CD4-positive, alpha-beta T cell treated with Interleukin-10 for 1 hour (primary cell): ENCODE measurements around the gene EHD4.

Source experiments
- DNase-seq: peaks from one replicate; pipeline ENCODE4 v3.0.0-alpha.2; 2020

The EHD4 gene

DNA sequence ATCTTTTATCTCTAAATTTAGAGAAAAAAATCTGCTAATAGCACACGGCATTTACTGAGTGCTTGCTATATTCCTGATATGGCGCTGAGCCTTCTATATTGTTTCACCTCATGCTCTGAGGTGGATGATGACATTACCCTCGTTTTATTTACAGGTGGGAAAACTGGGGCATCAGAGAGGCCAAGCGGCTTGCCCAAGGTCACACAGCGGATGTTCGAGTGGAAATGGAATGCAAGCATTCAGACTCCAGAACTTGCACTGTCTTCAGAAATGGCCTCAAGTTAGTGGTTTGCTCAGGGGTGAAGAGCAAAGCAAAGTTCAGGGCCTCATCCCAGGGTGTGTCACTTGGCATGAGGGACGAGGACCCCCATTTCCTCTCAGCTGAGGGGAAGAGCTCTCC, 17.3 kb downstream of the EHD4 start:
- no peak for DNase-seq

DNA sequence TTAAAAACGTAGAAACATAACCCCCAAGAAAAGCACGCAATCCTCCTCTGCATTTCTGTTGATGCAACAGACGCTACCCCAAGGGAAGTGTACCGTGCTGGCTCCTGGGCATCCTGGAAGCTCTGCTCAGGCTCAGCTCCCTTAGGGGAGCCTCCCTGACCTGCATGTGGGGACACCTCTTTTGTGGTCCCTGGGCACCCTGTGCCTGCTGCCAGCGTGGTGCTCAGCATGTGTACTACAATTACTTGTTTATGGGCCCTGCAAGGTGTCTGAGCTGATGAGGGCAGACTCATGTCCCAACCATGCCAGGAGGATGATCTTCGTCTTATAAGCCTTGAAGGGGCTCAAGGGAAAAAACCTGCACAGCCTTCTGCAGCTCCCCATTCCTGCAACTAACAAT, 18.3 kb downstream of the EHD4 start:
- no peak for DNase-seq

DNA sequence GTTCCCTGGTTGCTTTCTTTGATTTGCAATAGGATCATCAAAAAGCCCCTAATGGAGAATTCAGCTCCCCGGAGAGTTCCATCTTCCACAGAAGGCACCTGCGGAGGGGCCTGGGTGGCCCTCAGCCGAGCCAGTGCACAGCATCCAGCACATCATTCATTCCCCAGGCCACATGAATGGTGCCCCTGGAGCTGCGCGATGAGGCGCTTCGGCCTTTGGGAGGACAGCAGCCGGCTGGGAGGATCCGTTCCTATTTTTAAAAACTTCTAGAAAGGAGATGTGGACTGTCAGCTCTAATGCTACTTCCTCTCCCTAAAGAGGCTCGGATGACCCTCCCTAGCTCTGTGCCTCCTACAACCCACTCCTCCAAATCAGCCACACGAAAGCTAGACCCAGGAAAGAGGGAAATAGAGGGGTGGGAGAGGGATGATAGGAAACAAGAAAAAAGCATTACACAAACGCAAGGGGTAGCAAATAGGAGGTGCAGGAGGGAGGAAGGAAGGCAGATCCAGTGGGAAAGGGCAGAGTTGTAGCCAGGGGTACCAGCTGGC, 20.3 kb downstream of the EHD4 start:
- no peak for DNase-seq

DNA sequence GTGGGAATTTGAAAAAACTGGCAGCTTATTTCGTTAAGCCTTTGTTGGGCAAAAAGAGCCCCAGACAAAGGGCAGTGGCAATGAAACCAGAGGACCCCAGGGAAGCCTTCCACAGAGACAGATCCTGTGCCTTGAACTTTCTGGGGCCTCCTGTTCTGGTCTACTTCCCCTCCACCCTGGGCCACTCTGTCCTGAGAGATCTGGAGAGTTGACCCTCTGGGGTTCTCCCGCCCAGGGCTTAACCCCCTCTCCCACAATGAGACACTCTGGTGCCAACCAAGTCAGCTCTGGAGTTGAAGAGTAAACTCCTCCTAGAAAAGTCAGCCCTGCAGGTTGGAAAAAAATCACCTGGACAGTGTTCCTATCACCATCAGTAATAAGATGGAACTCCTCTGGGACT, 20.8 kb downstream of the EHD4 start:
- no peak for DNase-seq

DNA sequence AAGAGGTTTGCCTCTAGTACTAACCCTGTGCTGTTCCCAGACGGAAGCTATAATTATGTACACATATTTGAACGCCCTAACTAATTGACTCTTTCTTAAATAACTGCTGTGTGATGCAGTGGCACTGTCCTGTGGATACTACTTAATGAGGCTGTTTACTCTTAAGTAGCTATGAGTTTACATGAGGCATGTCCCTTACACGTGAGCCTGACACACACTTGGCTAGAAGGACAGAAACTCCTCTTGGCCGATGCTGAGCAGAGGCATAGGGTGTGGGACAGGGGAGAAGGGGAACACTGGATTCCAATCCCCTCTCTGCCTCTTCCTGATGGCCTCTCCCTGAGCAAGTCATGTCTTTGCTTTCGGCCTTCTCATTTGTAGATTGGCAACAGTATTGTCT, 21.9 kb downstream of the EHD4 start:
- no peak for DNase-seq

DNA sequence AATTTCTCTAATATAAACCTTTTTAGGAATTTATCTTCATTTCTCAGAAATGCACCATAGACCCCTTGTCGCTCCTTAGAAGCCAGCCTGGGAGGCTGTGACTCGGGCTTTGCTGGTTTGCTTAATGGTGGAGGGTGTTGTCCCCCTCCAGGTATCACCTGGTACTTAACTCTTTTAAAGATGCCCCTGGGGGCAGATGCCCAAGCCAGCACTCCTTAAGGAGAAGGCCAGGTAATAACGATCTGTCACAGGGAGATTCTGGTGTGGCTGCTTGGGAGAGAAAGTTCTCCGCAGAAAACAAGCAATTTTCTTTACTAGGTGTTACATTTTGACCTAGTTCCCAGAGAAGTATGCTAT, 22.3 kb downstream of the EHD4 start:
- no peak for DNase-seq

DNA sequence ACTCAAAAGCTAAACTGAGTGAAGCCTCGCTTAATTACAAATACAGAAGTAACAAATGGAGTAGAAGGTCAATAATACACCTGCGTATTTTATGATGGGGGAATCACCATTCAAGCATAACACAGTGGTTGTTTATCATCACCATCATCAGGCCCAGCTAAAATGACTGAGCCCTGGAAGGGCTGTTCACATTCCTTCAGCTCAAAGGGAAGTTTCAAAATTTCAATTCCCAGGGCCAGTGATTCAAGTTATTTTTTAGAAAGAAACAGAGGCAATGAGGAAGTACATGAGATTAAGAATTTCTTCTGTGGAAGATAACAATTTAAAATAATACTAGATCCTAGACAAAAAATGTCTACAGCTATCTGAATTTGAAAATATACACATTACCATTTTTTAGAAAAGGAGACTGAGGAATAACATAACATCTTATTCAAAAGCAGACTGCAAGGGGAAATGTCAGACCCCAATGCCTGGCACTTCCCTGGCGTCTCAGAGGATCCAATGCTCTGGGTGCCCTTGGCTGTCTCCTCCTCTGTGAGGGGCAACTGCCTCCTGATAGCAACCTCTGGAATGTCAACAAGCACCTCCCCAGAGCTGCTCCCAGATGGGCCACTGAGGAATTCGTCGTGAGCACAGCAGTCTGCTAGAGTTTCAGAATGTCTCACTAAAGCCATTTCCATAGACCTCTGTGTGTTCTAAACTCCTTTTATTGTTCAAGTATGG, 22.8 kb downstream of the EHD4 start:
- no peak for DNase-seq

DNA sequence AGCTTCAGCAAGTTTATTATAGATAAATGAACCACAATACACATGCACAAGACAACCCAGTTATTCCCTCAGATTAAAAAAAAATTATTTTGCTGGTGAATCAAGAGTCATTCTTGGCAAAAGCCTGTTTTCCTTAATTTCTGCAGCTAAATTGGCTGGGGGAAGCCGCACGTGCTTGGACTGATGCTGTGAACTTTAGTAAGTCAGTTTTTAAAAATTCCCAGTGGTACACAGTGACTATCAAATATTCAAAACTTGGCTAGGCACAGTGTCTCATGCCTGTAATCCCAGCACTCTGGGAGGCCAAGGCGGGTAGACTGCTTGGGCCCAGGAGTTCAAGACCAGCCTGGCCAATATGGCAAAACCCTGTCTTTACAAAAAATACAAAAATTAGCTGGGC, 23.9 kb downstream of the EHD4 start:
- no peak for DNase-seq

DNA sequence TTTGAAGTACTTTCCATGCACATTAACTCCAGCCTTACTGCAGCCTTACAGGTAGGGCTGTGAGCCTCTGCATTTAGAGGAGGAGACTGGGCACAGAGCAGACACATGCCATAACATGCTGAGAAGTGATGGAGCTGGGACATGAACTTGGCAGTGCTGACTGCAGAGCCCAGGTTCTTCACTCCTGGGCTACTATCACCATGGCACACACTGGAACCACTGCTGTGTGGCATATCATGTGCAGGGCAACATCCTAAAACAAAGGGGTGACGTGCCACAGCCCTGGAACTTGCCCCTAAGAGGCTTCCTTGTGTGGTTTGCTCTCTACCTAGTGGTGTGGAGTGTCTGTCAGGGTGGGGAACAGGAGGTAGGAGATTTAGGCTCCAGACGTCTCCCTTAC, 25.4 kb downstream of the EHD4 start:
- no peak for DNase-seq

DNA sequence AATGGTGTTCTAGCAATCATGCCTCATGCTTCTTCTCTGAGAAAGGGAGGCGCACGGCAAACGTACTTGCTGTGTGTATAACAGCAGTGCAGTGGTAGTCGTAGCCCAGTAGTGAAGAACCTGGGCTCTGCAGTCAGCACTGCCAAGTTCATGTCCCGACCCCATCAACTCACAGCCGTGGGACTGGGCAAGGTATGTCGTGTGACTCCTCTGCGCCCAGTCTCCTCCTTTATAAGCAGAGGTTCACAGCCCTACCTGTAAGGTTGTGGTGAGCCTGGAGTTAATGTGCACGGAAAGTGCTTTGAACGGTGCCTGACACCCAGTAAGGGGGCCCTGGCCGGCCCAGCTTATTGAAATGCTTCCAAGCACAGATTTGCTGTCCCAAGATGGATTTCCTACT, 26.6 kb downstream of the EHD4 start:
- DNase-seq: no peak

DNA sequence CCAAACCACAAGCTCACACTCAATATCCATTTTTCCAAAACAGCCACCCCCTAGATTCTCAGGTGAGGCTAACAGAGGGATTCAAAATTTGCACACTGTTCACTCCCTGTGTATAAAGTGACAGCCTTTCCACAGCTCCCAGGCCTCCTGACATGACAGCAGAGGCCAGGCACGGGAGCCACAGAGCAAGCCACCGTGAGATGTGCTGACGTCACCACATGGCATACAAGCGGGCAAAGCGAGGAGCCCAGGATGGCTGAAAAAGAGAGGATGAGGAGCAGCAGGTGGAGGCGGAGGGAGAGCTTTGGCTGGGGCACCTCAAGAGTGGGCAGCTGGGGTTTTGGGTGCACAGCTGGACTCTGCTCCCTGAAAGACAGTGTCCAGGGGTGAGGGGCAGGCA, 27.1 kb downstream of the EHD4 start:
- DNase-seq: no peak

DNA sequence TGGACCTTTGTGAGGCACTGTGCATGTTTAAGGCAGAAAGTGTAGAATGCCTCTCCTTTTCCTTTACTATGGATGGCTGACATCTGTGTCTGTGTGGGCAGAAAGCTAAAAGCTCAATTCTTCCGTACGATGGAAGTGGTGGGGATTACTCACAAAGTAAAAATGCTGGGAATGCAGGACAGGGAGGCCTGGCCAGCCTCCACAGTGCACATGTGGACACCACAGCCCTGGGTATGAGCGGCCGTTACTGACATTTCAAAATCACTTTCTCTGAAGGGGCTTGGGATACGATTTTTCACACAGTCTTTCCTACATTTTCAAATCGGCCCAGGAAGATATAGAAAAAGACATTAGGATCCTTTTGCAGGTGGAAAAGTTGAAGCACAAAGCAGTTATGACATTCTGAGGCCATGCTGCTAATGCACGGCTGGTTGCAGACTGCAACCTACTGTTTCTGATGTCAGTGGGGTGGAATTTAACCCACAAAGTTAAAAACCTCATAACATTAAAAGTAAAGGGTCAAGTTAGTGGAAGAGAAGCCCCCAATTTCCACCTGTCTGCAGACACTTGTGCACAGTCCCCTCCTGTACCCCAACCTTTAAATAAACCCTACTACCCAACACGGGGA, 27.9 kb downstream of the EHD4 start:
- DNase-seq: no peak

DNA sequence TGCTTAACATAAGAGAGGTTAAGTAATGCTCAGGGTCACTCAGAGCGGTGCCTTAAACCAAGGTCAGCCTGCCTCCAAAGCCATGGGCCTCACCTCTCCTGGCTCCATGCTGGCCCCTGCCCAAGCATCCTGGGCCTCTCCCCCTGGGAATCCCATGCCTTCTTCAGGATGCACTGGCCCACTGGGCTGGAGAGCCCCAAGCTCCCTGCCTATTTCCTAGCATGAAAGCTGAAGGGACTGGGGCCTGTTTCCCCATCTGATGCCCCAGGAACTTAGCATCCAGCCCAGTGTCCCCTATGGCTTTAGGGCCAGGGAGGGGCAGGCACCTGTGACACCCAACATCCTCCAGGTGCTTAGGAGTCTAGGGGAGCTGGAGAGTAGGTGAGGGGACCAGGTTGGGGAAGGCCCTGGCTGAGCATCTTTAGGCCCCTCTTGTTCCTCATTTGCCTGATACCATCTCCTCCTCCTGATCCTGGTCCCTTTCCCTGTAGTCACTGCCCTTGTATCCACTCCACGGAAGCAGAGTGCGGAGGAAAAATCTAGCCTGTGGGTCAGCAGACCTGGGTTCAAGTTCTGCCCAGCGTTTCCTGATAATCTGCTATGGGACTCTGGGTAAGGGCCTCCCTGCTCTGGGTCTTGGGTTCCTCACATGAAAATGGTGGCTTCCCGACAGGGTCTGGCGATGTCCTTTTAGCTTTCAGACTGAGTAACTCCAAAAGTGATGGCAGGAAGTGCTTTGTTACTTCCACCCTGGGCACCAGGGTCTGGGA, 28.6 kb downstream of the EHD4 start:
- DNase-seq: no peak

DNA sequence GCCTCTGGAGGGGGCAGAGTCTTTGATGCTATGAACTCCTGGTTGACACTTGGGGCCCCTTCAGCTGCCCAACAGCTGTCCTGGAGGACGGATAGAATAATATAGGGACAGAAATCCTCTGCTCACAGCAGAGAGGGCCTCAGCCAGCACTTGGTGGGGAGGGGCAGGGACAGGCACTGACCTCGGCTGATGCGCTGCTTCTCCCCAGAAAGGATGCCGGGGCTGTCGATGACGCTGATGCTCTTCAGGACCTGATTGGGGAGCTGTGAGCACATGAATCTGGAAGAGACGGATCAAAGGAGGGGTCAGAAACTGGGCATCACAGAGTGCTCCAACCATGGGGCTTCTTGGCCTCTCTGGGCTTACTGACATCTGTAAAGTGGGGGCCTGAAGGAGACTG, 29.5 kb downstream of the EHD4 start:
- DNase-seq: no peak

DNA sequence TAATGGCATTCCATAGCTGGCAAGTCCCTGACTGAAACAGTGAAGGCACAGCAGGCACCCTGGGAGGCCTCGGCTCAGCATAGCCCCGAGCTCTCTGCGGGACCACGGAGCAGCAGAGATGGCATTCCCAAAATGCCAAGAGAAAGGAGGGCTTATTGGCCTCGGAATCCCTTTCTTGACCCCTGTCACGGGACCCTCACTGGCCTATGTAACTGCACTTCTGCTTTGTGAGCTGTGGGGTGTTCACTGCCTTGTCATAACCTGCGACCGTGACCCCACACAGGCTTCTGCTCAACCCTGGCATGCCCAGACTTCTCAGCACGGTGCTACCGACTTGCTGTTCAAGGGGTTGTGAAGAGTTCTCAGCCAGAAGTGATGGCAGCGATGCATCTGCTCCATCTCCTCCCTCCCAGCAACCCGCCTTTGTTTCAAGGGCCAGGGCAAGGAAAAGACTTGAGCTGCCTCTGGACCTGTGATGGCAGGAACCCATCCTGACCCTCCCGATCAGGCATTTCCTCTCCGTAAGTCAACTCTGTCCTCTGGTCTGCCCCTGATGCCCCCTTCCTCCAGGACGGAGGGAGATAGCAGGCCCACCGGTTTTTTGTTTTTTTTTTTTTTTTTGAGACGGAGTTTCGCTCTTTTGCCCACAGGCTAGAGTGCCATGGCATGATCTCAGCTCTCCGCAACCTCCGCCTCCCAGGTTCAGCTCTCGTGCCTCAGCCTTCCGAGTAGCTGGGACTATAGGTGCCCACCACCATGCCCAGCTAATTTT, 30.5 kb downstream of the EHD4 start:
- DNase-seq: no peak

DNA sequence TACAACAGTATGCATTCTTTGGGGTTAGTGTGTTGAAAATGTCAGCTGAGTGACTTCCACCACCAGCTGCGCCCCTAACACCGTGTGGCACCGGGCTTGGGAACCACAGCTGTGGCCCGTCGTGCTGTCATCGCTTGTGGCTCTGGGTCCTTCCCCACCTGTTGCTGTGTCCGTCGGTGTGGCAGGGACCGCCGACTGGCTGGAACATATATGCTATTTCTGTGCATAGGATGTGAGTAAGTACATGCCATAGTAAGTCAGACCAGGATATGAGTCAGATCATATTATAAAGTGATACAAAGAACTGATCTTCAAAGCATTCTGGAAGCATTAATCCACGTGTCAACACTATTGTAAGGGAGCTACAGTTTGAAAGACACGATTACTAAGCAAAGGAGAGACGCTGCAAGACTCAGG, 31.9 kb downstream of the EHD4 start:
- DNase-seq: peak; percentile 42

DNA sequence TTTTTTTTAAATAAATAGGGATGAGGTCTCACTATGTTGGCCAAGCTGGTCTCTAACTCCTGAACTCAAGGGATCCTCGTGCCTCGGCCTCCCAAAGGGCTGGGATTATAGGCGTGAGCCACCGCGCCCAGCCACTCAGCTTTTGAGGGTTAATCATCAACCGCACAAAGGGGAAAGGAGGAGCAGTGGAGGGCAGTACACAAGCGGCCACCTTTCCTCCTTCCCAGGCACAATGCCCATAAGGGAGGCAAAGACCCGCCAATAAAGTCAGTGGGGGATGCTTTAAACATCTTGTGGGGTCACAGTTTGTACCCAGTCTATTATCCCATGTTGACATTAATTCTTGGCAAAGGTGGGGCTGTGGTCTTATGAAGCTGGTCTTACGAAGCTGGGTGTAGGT, 32.4 kb downstream of the EHD4 start:
- DNase-seq: no peak

DNA sequence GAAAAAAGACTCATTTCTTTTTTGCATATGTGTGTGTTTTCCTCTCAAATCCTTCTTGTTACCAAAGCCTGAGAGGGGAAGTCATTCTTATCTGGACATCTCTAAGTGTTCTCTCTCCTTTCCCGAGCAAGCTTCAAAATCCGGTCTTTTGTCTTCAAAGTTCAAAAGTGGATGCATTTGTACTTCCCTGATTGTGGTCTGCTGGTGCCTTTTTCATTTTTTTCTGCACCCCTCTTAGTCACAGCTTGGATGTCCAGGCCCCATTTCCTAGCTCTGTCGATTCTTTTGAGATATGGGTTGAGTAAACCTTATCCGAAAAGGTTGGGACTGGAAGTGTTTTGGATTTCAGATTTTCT, 34.8 kb downstream of the EHD4 start:
- DNase-seq: no peak

DNA sequence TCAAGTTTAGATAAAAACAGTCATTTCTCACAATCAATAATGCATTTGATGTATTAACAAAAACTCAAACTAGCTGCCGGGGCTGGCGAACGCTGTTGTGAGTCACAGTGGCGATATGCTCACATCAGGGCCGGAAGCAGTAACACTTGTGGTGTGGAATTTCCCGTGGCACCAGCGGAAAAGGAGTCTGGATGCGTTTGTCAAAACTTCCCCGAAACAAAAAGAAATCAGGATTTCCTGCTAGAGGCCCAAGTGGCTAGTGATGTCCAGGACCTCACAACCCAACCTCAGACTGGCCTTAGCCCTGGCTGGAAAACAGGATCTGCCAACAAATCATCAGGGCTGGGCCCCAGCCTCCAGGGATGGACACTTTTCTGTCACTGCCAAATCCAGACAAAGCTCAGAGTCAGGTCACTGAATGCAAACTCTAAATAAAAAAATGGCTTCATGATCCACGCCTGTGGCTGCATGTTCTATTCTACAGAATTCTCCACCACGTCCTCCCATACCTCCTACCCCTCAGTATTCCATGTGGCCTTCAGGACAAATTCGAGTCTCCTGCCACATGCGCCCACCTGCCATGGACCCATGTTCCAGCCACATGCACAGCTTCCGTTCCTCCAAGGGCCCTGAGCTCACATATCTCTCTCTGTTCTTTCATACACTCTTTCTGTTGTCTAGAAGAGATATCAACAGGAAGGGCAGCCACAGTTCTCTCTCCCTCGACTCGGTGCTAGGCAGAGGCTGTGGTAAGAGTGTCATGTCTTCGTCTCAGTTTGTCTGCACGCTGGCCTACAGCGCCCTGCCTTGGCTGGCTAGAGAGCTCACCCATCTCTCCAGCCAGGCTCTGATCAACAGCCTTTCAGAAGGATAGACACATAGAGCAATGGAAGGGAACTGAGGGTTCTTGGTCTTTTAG, 35.4 kb downstream of the EHD4 start:
- peak; percentile 89 for DNase-seq

DNA sequence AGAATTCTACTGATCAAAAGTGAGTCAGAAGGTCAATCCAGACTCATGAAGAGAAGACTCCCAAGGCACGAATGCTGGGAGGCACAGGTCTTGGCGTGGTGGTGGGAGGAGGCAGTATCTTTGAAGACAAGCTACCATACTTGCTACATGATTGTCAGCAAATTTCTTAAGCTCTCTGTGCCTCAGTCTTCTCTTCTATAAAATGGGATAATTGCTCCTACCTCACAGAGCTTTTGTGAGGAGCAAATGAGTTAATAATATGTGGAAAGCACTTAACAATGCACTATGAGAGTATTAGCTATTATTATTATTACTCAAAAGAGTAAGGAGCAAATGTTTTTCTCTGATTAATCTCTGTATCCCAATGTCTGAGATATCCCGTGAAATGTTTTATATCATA, 36.2 kb downstream of the EHD4 start:
- DNase-seq: no peak

DNA sequence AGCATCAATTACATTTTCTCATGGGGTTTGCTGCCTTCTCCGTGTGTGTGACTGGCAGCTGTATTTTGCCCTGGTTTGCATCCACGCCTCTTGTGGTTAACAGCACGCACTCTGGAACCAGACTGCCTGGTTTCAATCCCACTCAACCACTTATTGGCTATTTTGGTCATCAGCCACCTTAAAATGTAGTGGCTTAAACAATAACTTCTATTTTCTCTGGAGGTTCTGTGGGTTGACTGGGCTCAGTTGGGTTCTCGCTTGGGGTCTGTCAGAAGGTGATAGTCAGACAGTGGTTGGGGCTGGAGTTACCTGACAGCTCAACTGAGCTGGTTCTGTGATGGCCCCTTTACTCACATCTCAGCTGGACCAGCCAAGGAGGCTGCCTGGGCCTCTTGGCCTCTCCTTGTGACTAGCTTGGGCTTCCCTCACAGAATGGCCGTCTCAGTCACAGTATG, 36.8 kb downstream of the EHD4 start:
- peak; percentile 42 for DNase-seq

DNA sequence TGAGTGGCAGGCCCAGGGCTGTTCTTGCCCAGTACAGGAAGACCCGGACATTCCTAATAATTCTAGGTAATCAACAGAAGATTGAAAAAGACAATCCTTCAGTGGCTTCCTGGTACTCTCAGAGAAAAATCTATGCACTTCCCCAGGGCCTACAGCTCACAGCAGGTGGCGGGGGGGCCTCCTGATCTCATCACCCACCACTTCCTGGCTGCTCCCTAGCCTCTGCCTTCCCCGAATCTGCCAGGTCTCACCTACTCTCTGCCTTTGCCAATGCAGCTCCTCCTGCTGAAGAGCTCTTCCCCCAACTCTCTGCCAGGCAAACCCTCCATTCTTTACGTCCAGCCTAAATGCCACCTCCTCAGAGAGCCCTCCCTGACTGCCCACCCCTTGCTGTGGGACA, 37.5 kb downstream of the EHD4 start:
- DNase-seq: peak; percentile 85
